AG09319 (cell line): ENCODE measurements around the gene CTNNA3.

ENCODE experiments used
- DNase-seq: peaks from one replicate; pipeline ENCODE4 v3.0.0-alpha.2; 2010; ENCODE audit warnings: low read depth; ENCODE audit errors: extremely low read depth
- TF ChIP-seq, protein P1 (sequence below): IDR thresholded peaks from 2 replicates; pipeline ENCODE4 v1.5.1; 2011; ENCODE audit warnings: low read depth, mild to moderate bottlenecking, inconsistent platforms, low read length, moderate library complexity

Gene CTNNA3

DNA sequence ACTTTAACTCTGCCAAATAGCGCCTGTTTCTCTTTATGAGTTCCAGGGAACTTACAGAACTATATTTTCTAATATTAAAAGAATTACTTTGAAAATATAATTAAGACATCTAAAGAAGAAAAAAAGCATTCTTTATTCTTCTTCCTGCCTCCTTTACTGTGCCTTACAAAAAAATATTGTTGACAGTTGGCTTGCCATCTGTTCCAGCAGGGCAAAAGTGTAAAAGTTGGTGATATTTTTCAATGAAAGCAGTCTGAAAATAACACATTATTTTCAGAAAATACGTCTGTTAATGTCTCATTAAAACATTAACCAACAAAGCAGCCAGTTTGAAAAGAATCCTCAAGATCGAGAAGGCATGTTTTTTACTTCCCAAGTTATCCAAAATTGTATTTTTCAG, 1802.3 kb downstream of the CTNNA3 start:
- no peak for DNase-seq
- TF ChIP-seq, protein P1, sequence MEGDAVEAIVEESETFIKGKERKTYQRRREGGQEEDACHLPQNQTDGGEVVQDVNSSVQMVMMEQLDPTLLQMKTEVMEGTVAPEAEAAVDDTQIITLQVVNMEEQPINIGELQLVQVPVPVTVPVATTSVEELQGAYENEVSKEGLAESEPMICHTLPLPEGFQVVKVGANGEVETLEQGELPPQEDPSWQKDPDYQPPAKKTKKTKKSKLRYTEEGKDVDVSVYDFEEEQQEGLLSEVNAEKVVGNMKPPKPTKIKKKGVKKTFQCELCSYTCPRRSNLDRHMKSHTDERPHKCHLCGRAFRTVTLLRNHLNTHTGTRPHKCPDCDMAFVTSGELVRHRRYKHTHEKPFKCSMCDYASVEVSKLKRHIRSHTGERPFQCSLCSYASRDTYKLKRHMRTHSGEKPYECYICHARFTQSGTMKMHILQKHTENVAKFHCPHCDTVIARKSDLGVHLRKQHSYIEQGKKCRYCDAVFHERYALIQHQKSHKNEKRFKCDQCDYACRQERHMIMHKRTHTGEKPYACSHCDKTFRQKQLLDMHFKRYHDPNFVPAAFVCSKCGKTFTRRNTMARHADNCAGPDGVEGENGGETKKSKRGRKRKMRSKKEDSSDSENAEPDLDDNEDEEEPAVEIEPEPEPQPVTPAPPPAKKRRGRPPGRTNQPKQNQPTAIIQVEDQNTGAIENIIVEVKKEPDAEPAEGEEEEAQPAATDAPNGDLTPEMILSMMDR: no peak

GRCh38 chr10:65892284-65892683, 1803.7 kb downstream of the CTNNA3 start:
- DNase-seq: no peak
- TF ChIP-seq, protein P1: no peak

DNA sequence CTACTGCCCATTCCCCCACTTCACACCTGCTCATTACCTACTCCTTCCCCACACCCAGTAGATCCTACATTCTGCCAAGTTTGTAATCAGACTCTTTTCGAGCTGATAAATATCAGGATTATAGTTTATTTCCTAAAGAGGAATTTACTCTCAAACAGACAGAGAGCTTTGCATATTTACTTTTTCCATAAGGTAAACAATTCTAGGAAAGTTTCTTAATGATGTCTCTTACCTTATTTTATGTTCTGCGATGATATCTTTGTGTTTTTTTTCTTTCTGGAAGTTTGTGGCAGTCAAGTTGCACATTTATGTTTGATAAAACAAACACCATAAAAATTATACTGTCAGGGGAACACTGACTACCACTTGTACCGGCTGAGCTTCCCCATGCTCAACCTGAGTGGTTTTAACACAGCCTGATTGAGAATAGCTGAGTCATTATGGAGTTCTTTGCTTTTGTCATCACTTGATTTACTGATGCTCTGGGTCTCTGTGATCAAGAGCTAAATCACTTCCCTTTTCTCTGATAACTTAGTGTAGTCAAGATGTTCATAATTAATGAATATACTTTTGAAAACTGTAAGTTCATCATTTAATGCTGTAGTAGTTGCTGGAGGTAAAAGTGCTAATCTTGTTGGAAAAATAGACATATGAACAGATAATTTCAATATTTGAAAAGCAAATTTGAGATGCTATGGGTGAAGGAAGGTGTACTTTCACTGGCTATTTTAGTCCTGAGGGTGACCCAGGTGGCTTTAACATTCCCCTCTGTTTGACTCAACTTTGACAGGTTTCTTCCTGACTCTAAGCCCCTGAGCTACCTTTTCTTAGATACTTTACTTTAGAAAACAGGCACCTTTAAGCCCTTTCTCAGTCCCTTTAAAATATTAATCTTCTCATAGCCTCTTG, 1804.7 kb downstream of the CTNNA3 start:
- DNase-seq: no peak
- TF ChIP-seq, protein P1: no peak

DNA sequence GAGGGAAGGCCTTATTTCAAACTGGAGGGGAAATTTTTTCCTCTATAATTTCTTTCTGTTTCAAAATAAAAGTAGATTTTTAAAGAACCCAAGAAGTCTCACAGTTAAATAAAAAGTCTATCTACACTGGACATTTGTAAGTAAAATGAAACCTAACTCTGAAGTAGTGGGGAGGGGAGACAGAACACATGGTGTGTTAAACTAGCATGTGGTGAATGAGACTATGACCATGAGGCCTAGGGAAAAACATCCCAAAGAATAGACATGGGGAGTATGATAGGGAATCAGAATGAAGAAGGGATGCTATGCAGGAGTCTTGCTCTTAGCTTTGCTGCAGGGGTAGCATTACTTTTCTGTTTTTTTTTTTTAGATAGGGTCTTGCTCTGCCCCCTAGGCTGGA, 1831.5 kb downstream of the CTNNA3 start:
- TF ChIP-seq, protein P1: no peak
- no peak for DNase-seq

DNA sequence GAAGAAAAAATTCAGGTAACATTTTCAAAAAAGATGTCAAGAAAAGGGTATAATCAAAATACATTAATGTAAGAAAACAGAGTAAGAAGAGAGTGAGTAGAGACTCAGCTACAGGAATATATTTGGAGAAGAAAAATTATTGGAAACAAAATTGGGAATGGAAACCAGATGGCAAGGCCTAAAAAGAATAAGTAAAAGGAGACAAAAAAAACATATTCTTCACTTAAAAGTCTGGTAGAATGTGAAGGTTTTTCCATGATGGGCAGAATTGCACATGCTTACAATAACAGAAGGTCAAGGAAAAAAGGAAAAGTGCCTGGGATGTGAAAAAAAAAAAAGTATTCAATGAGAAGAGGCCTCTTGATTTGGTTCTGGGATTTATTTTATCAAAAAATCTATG, 1832.0 kb downstream of the CTNNA3 start:
- TF ChIP-seq, protein P1: no peak
- DNase-seq: no peak
